HG03196 (cell line): ENCODE results near the gene AGER.
"Not testable (repeated sequence)": the region's sequence is repeated elsewhere in the genome, so short reads cannot be mapped to it uniquely, and the experiment has no call there.

ENCODE experiments used
- ATAC-seq: cut with Tn5 transposase; IDR thresholded peaks from one replicate; pipeline ENCODE4 v1.9.1; 2021; ENCODE audit not compliant: unreplicated experiment

AGER gene

GRCh38 chr6:32151181-32151862 lies 32.7 kb downstream of the AGER start:
- no peak for ATAC-seq

- no peak for ATAC-seq
These were observed 33.9 kb downstream of the AGER start for GRCh38 chr6:32149932-32150870.

GRCh38 chr6:32149092-32149755 lies 34.8 kb downstream of the AGER start:
- ATAC-seq = no peak

GRCh38 chr6:32148289-32149091 lies 35.6 kb downstream of the AGER start:
- ATAC-seq = no peak

- ATAC-seq = no peak
These were observed 36.5 kb downstream of the AGER start for GRCh38 chr6:32147401-32148132.

GRCh38 chr6:32146687-32147086 lies 37.4 kb downstream of the AGER start:
- no peak for ATAC-seq

GRCh38 chr6:32146287-32146686 lies 37.8 kb downstream of the AGER start:
- no peak for ATAC-seq

- ATAC-seq = not testable (repeated sequence)
These were observed 39.8 kb downstream of the AGER start for GRCh38 chr6:32144238-32144637.

- ATAC-seq = no peak
These were observed 43.5 kb downstream of the AGER start for GRCh38 chr6:32140420-32141046.

GRCh38 chr6:32139590-32139989 lies 44.5 kb downstream of the AGER start:
- no peak for ATAC-seq

- ATAC-seq = no peak
These were observed 46.6 kb downstream of the AGER start for GRCh38 chr6:32137454-32137853.

GRCh38 chr6:32133786-32134185 lies 50.3 kb downstream of the AGER start:
- no peak for ATAC-seq

- no peak for ATAC-seq
These were observed 51.9 kb downstream of the AGER start for GRCh38 chr6:32132110-32132509.

GRCh38 chr6:32131439-32131948 lies 52.6 kb downstream of the AGER start:
- no peak for ATAC-seq
